ENCODE measurements around the gene TEAD1. TPM values are rescaled to one million over a fixed set of nuclear protein-coding genes. Genes with fewer than 3 reads are reported as not detected.

The TEAD1 gene
- total and polyA plus RNA-seq, 9 of the 15 experiments (the other 6 are each of a cell fraction or from before 2014, with no cell fraction given) = 1.7 to 17.7 (median 10.8) TPM

DNA sequence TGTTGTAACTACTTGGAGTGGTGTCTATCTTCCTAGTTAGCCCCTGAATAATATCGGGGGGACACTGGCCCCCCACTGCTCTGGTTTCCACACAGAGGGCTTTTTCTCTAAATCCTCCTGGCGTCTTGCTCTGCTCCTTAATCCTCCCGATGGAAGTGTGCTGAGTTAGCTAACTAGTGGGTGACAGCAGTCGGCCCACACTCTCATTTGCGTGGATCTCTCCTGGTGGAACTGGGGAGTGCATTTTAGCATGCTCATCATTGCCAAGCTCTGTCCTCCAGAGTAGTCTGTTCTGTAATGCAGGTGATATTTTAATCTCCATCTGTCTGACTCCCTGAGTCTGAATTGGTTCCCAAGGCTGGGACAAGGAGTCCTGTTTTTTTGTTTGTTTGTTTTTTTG lies 288.8 kb downstream of the TEAD1 start:
- Histone ChIP-seq H3K79me2 (ENCODE audit: control insufficient read depth, insufficient read depth, low read length) (0 out of 3 replicates have a peak, but pooled peaks cover 3% of the 10 kb centered on the region), H3K27ac (ENCODE audit: extremely low read depth, low read depth, low read length) (no peak overlapping the region), H2AFZ (ENCODE audit: low read depth, low read length) (no peak overlapping the region), H3K27me3 (ENCODE audit: control insufficient read depth in 2 of 2, insufficient read depth in 2 of 2, low read length in 2 of 2) (no peaks in the 10 kb centered on the region), H3K4me3 (no peak overlapping the region), H3K36me3 (ENCODE audit: control insufficient read depth, insufficient read depth, low read length) (peaks cover 57% of the 10 kb centered on the region), H3K9me1 (ENCODE audit: control insufficient read depth, insufficient read depth, low read length) (no peaks in the 10 kb centered on the region), H3K9me3 (replicated peaks; ENCODE audit: control insufficient read depth, insufficient read depth, low read depth, low read length) (no peaks in the 10 kb centered on the region), H4K20me1 (replicated peaks; ENCODE audit: control insufficient read depth, insufficient read depth, low read length) (no peaks in the 10 kb centered on the region; the same call in 1 of the 2 replicates), H3K9ac (ENCODE audit: insufficient read depth in 1 of 2, low read depth in 2 of 2, low read length in 2 of 2) (no peak overlapping the region), H3K4me2 (ENCODE audit: insufficient read depth, low read length) (no peak overlapping the region), H3K4me1 (replicated peaks in 1 of 2; ENCODE audit: control insufficient read depth in 2 of 2, insufficient read depth in 2 of 2, low read length in 2 of 2) (peaks cover 0 to 4% of the 10 kb centered on the region in 2 experiments; a peak in 1 of 5 replicates)
- no peak for FAIRE-seq
- no peak for DNase-seq (ENCODE audit: extremely low read depth in 1 of 4, low spot score in 3 of 4)
- ATAC-seq = no peak
- intact Hi-C loops (cut with micrococcal nuclease) = loop anchor here (10.0 kb wide), 1 partner anchor 372 kb away; no protein-coding TSS in a partner anchor
- WGBS (ENCODE audit: insufficient coverage, low coverage, missing lambda C conversion rate) = 80% methylated on average over 5 of the region's 5 CpGs
- in situ Hi-C loops (cut with MboI) = loop anchor here (10.0 kb wide), 1 partner anchor 372 kb away; no protein-coding TSS in a partner anchor
- POLR2A ChIA-PET = interaction anchor here (1.0 to 2.5 kb wide), 2 partner anchors 11 to 182 kb away, joined by 3 to 10 read pairs; no protein-coding TSS in a partner anchor
- no TSS peak for BruUV-seq (replicated peaks)
- TF ChIP-seq STAG1 (CRISPR knock-in tag; IDR thresholded peaks at IDR 0.05; ENCODE audit: borderline replicate concordance) = no peak
- TF ChIP-seq SAFB (IDR thresholded peaks at IDR 0.05; ENCODE audit: borderline replicate concordance, low read depth, low read length) = no peak
- TF ChIP-seq SMARCE1 (IDR thresholded peaks at IDR 0.05) = no peak
- CTCF ChIA-PET (ENCODE audit: low intra/inter-chr PET ratio) = interaction anchor here (1.9 kb wide), 1 partner anchor 221 kb away, joined by 14 read pairs; no protein-coding TSS in a partner anchor
